ENCODE measurements around the gene PPM1H. TPM values are rescaled to one million over a fixed set of nuclear protein-coding genes. Genes with fewer than 3 reads are reported as not detected.

Gene PPM1H
- total RNA-seq, 2 experiments from 2014 or later, result 0.07 TPM; not detected in 1

DNA sequence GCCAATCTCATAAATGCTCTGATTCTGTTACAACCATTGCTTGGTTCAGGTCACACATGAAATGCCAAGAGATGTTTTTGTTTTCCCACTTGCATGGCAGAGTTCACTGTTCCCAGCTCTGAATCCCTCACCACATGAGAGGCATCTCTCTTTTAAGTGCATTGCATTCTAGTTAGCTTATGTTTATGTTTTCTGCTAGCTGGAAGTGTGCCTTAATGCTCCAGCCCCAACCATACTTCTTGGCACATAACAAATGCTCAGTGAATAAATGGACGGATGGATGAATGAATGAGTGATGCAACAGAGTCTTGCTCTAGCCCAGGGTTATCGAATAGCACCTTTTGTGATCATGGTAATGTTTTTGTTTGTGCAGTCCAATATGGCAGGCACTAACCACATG lies 197.3 kb downstream of the PPM1H start:
- DNase-seq, result no peak
- TF ChIP-seq, protein P1, sequence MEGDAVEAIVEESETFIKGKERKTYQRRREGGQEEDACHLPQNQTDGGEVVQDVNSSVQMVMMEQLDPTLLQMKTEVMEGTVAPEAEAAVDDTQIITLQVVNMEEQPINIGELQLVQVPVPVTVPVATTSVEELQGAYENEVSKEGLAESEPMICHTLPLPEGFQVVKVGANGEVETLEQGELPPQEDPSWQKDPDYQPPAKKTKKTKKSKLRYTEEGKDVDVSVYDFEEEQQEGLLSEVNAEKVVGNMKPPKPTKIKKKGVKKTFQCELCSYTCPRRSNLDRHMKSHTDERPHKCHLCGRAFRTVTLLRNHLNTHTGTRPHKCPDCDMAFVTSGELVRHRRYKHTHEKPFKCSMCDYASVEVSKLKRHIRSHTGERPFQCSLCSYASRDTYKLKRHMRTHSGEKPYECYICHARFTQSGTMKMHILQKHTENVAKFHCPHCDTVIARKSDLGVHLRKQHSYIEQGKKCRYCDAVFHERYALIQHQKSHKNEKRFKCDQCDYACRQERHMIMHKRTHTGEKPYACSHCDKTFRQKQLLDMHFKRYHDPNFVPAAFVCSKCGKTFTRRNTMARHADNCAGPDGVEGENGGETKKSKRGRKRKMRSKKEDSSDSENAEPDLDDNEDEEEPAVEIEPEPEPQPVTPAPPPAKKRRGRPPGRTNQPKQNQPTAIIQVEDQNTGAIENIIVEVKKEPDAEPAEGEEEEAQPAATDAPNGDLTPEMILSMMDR (IDR thresholded peaks at IDR 0.05), result no peak
- ChIA-PET CTCF (no interaction called here), POLR2A (no interaction called here)
- no peak for ATAC-seq
- Mint-ChIP-seq H3K27me3 (no peaks in the 10 kb centered on the region), H3K9me3 (no peaks in the 10 kb centered on the region), H3K27ac (no peak overlapping the region), H3K36me3 (ENCODE audit: low read depth) (no peaks in the 10 kb centered on the region), H3K4me3 (no peak overlapping the region), H3K4me1 (ENCODE audit: low read depth) (peaks cover 9% of the 10 kb centered on the region)
- intact Hi-C loops (cut with micrococcal nuclease), result no loop called here

DNA sequence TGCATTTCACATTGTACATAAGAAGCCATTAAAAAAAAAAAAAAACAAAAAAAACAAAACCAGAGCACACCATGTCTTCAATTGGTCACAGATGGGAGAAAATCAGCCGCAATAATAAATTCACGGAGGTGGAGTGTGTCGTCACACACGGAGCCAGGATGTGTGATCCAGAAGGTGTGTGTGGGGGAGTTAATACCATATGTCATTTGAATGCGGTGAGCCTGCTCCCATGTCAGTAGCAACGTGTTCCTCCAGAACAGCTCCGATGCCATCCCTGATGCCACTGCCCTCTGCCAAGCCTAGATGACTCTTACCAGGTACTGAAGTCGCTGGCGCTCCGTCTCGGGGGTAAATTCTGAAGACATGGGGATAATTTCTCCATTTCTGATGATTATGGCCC lies 197.8 kb downstream of the PPM1H start:
- intact Hi-C loops (cut with micrococcal nuclease), result no loop called here
- CTCF ChIA-PET, result no interaction called here
- H3K27ac Mint-ChIP-seq, result no peak overlapping the region
- TF ChIP-seq, protein P1 (IDR thresholded peaks at IDR 0.05), result no peak
- ATAC-seq (no peak), DNase-seq (no peak)
- POLR2A ChIA-PET, result no interaction called here
- H3K4me3 Mint-ChIP-seq, result no peak overlapping the region
- H3K9me3 Mint-ChIP-seq, result no peaks in the 10 kb centered on the region
- no peaks in the 10 kb centered on the region for H3K36me3 Mint-ChIP-seq (ENCODE audit: low read depth)
- H3K27me3 Mint-ChIP-seq, result no peaks in the 10 kb centered on the region
- H3K4me1 Mint-ChIP-seq (ENCODE audit: low read depth), result peaks cover 9% of the 10 kb centered on the region

DNA sequence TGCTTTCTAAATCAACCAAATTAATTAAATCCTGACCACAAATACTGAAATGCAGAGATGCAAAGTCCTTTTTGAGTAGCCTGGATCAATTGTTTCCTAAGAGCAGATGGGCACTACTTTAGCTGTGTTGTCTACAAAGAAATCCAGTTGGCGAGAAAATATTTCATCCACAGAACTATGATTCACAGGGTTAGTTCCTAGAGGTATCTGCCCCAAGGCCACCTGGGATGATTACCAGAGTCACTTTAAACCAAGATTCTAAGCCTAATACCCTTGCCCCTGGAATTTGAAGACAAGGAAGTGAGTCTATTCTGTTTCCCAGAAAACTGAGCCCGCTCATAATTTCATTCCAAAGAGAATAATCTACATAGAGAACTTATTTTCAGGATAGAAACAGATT lies 198.4 kb downstream of the PPM1H start:
- TF ChIP-seq, protein P1 (IDR thresholded peaks at IDR 0.05), result no peak
- no peak for DNase-seq
- ChIA-PET CTCF (no interaction called here), POLR2A (interaction anchor here (1.2 kb wide), 1 partner anchor 133 kb away, joined by 3 read pairs; no protein-coding TSS in a partner anchor)
- no peak for ATAC-seq
- H3K27me3 Mint-ChIP-seq, result peaks cover 3% of the 10 kb centered on the region
- no peaks in the 10 kb centered on the region for H3K36me3 Mint-ChIP-seq (ENCODE audit: low read depth)
- no peak overlapping the region for H3K4me3 Mint-ChIP-seq
- H3K4me1 Mint-ChIP-seq (ENCODE audit: low read depth), result peaks cover 9% of the 10 kb centered on the region
- H3K27ac Mint-ChIP-seq, result no peak overlapping the region
- intact Hi-C loops (cut with micrococcal nuclease), result no loop called here
- H3K9me3 Mint-ChIP-seq, result no peaks in the 10 kb centered on the region

DNA sequence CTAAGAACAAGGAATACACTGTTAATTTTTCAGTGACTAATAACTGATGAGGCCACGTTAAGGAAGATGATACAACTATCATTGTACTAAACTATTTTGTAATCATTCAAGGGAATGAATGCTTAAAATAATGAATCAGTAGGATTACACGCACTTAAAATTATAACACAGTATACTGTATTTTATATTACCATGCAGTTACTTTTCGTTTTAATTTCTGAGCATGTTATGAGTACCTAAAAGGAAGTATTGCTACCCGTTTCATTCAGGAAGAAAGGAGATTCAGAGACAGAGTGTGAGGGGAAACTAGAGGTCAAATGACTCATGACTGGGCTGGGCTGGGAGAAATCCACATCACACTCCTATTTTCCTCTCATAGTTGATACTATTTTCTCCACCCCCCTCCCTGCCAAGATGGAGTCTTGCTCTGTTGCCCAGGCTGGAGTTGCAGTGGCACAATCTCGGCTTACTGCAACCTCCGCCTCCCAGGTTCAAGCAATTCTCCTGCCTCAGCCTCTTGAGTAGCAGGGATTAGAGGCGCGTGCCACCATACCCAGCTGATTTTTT lies 202.0 kb downstream of the PPM1H start:
- Mint-ChIP-seq H3K9me3 (no peaks in the 10 kb centered on the region), H3K4me3 (no peak overlapping the region), H3K27me3 (peaks cover 3% of the 10 kb centered on the region), H3K36me3 (ENCODE audit: low read depth) (no peaks in the 10 kb centered on the region), H3K4me1 (ENCODE audit: low read depth) (peaks cover 9% of the 10 kb centered on the region), H3K27ac (no peak overlapping the region)
- TF ChIP-seq, protein P1 (IDR thresholded peaks at IDR 0.05), result no peak
- ChIA-PET CTCF (no interaction called here), POLR2A (no interaction called here)
- intact Hi-C loops (cut with micrococcal nuclease), result no loop called here
- DNase-seq (no peak), ATAC-seq (no peak)

DNA sequence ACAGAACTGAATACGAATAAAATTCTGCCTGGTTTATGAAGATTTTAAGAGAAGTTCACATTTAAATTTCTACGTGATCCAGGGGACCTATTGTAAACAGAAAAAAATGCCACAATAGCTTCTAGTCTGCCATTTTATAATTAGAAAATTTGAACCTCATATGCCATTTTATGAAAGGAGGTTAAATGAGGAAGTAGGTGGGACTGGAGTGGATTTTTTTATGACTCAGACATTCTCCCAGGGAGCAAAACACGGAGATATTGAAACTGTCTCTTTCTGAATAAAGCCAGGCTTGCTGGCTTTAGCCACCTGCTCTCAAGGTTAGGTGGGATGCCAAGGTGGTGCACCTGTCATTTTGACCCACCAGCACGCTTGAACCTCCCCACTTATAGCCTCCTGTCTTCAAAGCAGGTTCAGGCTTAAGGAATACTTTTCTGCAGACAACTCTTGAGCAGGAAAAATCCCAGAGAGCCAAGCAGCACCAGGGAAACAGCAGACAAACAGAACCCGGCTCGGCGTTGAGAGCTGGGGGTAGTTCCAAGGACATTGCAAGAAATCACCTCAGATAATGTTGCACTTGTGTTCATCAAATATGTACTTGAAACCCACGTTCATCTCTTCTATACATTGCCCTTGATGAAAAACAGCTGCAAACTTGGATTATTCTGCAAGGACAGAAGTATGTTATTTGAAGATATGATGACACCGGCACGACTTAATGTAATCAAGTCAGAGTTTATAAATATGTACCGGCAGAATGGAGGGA lies 203.7 kb downstream of the PPM1H start:
- ATAC-seq (no peak), DNase-seq (no peak)
- Mint-ChIP-seq H3K9me3 (no peaks in the 10 kb centered on the region), H3K4me3 (no peak overlapping the region), H3K36me3 (ENCODE audit: low read depth) (no peaks in the 10 kb centered on the region), H3K27me3 (peaks cover 3% of the 10 kb centered on the region), H3K4me1 (ENCODE audit: low read depth) (peaks cover 9% of the 10 kb centered on the region), H3K27ac (no peak overlapping the region)
- TF ChIP-seq, protein P1 (IDR thresholded peaks at IDR 0.05), result no peak
- CTCF ChIA-PET, result no interaction called here
- intact Hi-C loops (cut with micrococcal nuclease), result no loop called here
- POLR2A ChIA-PET, result no interaction called here

Data from activated CD8-positive, alpha-beta T cell treated with anti-CD3 and anti-CD28 coated beads for 36 hours (primary cell).